Transverse colon (tissue), 4 donors: ENCODE data around the gene GPR137C. TPM values are rescaled to one million over a fixed set of nuclear protein-coding genes. Genes with fewer than 3 reads are reported as not detected.

Experiments
- DNase-seq: peaks from one replicate; pipeline ENCODE4 v3.0.0-alpha.2; 2019
- H3K27ac ChIP-seq, 4 donors: fragments of 200-600 bp; sonication (generic); 2 replicates each; pipeline ENCODE4 v1.5.1; 2016 to 2018; ENCODE audit warnings: inconsistent platforms in 4 of 4
- H3K27me3 ChIP-seq: fragments of 200-600 bp; sonication (generic); 2 replicates; pipeline ENCODE4 v1.5.1; 2017; ENCODE audit warnings: inconsistent platforms
- H3K36me3 ChIP-seq, 4 donors: fragments of 200-600 bp; sonication (generic); 2 replicates each; pipeline ENCODE4 v1.5.1; 2017 to 2019; ENCODE audit warnings: inconsistent platforms in 4 of 4
- H3K4me1 ChIP-seq, 4 donors: fragments of 200-600 bp; sonication (generic); 2 replicates each; pipeline ENCODE4 v1.5.1; 2017 to 2020; ENCODE audit warnings: inconsistent platforms in 4 of 4
- H3K4me3 ChIP-seq, 4 donors: fragments of 200-600 bp; sonication (generic); 1 replicate in 1 of 4; 2 replicates in 3 of 4; pipeline versions ENCODE4 v1.5.1 to v1.6.1; 2017 to 2019; ENCODE audit warnings: inconsistent platforms in 4 of 4
- H3K9me3 ChIP-seq, 2 donors: fragments of 200-600 bp; sonication (generic); 2 replicates each; pipeline ENCODE4 v1.5.1; 2017 to 2019; ENCODE audit warnings: inconsistent platforms in 2 of 2
- EP300 ChIP-seq: sonication (generic); formaldehyde crosslinking; IDR thresholded peaks from one replicate; pipeline ENCODE4 v1.6.1; 2017; ENCODE audit warnings: antibody characterized with exemption, low read depth
- POLR2A ChIP-seq: fragments of 450-650 bp; IDR thresholded peaks from one replicate; pipeline ENCODE4 v1.6.1; 2016; ENCODE audit warnings: antibody characterized with exemption, mild to moderate bottlenecking, moderate library complexity
- POLR2AphosphoS5 ChIP-seq, 3 donors: sonication (generic); formaldehyde crosslinking; IDR thresholded peaks; one replicate each; pipeline ENCODE4 v1.6.1; 2016; ENCODE audit warnings: antibody characterized with exemption in 3 of 3
- WGBS, 2 donors: methylation state at CpG; one replicate each; pipeline ENCODE4 v1.1.5; 2018; ENCODE audit warnings: low coverage in 1 of 2; 5-methylcytosine and 5-hydroxymethylcytosine counted together
- in situ Hi-C, 4 donors: fragments of 200-750 bp; cut with MboI; loops; one replicate each; pipeline versions ENCODE4 v1.15.0 to v1.15.1; 2017; ENCODE audit warnings: low sequenced_read_pairs in 3 of 4, low pct_ligation_motif_present in 1 of 4, low pct_unique_long_range_greater_than_20kb in 1 of 4
- intact Hi-C: fragments of 100-400 bp; cut with DNase I; formaldehyde crosslinking; loops from one replicate; pipeline ENCODE4 v1.15.1; 2023; ENCODE audit warnings: low total_unique reads
- total RNA-seq, 4 donors: library from RNA; depleted of rRNA; stranded (reverse); fragments of >200 nt; gene quantifications; one replicate each; pipeline ENCODE4 v1.1.0, GENCODE V29; 2016
- TF ChIP-seq, protein P1 (sequence below), 5 experiments: fragments of 200-600 bp in 3 of 5; fragments of 450-650 bp in 2 of 5; sonication (generic) in 3 of 5; IDR thresholded peaks; 1 replicate in 2 of 5; 2 replicates in 3 of 5; pipeline ENCODE4 v1.5.1; 2016 to 2017; ENCODE audit warnings: antibody characterized with exemption in 5 of 5, inconsistent platforms in 3 of 5, mild to moderate bottlenecking in 2 of 5, moderate library complexity in 1 of 5

The GPR137C gene
- total RNA-seq, 4 donors from 2014 or later: 0.27 to 2.6 (median 0.36) TPM

DNA sequence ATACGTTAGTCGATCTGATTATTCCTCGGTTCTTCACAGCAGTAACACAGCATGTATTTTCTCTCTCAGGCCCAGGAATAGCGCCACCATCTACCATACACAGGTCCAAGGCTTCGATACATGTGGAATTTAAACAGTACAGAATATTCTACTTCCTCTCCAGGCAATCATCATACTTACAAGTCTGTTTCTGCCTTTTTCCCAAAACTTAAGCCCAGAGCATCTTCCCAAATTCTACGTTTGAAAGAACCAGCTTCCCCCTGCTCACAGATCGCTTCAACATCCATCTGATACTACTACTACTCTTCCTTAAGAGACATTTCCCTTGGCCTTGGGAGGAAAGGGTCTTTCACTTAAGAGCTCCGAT is 957 bp upstream of the GPR137C start:
- H3K9me3 ChIP-seq: no peaks in the 10 kb centered on the region
- H3K36me3 ChIP-seq: no peaks in the 10 kb centered on the region
- no peak for DNase-seq
- intact Hi-C loops: no loop called here
- in situ Hi-C loops: no loop called here
- peak overlapping the region; percentile 91 to 99 (median 94) for H3K27ac ChIP-seq
- 0 to 2% methylated on average over 8 of the region's 8 CpGs for WGBS, 2 donors
- H3K4me3 ChIP-seq: peak overlapping the region; percentile 67 to 94 (median 82)
- H3K4me1 ChIP-seq: peaks cover 17 to 28% (median 22%) of the 10 kb centered on the region in 4 donors
- no peaks in the 10 kb centered on the region for H3K27me3 ChIP-seq
- TF ChIP-seq POLR2A: no peak
- TF ChIP-seq POLR2AphosphoS5 (IDR thresholded peaks at IDR 0.05): no peak
- TF ChIP-seq, protein P1, sequence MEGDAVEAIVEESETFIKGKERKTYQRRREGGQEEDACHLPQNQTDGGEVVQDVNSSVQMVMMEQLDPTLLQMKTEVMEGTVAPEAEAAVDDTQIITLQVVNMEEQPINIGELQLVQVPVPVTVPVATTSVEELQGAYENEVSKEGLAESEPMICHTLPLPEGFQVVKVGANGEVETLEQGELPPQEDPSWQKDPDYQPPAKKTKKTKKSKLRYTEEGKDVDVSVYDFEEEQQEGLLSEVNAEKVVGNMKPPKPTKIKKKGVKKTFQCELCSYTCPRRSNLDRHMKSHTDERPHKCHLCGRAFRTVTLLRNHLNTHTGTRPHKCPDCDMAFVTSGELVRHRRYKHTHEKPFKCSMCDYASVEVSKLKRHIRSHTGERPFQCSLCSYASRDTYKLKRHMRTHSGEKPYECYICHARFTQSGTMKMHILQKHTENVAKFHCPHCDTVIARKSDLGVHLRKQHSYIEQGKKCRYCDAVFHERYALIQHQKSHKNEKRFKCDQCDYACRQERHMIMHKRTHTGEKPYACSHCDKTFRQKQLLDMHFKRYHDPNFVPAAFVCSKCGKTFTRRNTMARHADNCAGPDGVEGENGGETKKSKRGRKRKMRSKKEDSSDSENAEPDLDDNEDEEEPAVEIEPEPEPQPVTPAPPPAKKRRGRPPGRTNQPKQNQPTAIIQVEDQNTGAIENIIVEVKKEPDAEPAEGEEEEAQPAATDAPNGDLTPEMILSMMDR (IDR thresholded peaks at IDR 0.05): peak in 1 of 5 experiments; percentile 5

DNA sequence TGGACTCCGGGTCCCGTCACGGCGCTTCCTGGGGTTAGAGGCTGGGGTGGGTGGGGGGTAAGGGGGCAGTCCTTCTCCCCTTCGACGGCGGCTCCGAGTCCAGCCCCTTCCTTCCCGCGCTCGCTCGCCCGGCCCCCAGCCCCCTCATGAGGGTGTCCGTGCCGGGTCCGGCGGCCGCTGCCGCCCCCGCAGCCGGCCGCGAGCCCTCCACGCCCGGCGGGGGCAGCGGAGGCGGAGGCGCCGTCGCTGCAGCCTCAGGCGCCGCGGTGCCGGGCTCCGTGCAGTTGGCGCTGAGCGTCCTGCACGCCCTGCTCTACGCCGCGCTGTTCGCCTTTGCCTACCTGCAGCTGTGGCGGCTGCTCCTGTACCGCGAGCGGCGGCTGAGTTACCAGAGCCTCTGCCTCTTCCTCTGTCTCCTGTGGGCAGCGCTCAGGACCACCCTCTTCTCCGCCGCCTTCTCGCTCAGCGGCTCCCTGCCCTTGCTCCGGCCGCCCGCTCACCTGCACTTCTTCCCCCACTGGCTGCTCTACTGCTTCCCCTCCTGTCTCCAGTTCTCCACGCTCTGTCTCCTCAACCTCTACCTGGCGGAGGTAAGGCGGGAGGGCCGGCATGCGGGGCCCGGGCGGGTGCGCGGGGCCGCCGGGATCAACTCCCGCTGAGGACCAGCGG is 500 bp downstream of the GPR137C start:
- DNase-seq: peak; percentile 35
- 0% methylated on average over 31 of the region's 69 CpGs; no CpG with 5 or more reads in 1 of the 2 donors for WGBS, 2 donors
- TF ChIP-seq EP300: no peak
- TF ChIP-seq, protein P1 (IDR thresholded peaks at IDR 0.05): no peak
- TF ChIP-seq POLR2A: no peak
- TF ChIP-seq POLR2AphosphoS5 (IDR thresholded peaks at IDR 0.05): no peak
- H3K4me1 ChIP-seq: peaks cover 17 to 28% (median 22%) of the 10 kb centered on the region in 4 donors
- intact Hi-C loops: no loop called here
- no peaks in the 10 kb centered on the region for H3K9me3 ChIP-seq
- in situ Hi-C loops: no loop called here
- H3K36me3 ChIP-seq: no peaks in the 10 kb centered on the region
- H3K4me3 ChIP-seq: peak overlapping the region; percentile 76 to 83 (median 78)
- no peaks in the 10 kb centered on the region for H3K27me3 ChIP-seq
- H3K27ac ChIP-seq: peak overlapping the region; percentile 91 to 99 (median 94)

DNA sequence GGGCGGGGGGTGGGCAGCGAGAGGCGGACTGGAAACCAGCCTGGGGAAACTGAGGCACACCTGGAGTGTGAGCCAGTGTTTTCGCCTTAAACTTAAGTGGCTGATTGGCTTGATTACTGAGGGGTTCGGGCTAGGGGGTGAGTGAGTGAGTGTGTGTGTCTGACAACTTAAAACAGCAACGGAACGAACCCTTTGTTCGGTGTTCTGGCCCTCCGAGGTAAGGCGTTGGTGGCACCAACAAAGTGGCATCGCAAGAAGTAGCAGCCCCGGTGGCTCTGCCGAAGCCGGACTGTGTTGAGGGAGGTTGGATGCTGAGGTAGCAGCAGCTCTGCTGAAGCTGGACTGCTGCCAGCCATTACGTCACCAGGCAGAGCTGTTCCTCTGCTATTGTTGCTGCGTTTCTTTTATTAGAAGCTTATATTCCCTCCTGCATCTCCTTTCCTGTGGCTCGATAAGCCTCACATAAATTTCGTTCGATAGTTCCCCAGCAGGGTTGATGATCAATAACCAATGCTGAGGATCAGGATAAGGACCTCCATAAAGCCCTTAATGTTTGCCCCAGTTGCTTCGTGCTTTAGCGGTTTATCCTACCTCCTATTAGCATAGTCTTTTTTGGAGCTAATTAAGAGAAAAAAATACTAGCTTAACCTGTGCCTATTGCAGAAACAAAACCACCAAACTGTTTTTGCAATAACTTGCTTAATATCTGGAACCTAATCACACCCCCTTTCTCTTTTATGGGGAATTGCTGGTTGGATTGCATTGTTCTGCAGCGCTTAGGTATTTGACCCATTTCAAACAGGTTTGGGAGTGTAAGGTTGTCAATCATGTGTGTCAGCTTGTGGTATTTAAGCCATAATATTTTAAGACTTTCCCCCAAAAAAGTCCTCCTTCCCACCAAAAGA is 1.3 kb downstream of the GPR137C start:
- in situ Hi-C loops: no loop called here
- no peaks in the 10 kb centered on the region for H3K9me3 ChIP-seq
- H3K27me3 ChIP-seq: no peaks in the 10 kb centered on the region
- peak overlapping the region; percentile 91 to 99 (median 94) for H3K27ac ChIP-seq
- TF ChIP-seq POLR2A: peak; percentile 40
- TF ChIP-seq EP300: no peak
- TF ChIP-seq, protein P1 (IDR thresholded peaks at IDR 0.05): peak in 1 of 5 experiments; percentile 8
- peak; percentile 53 to 79 (median 78) for TF ChIP-seq POLR2AphosphoS5 (IDR thresholded peaks at IDR 0.05)
- DNase-seq: peak; percentile 91
- H3K4me1 ChIP-seq: peaks cover 17 to 28% (median 22%) of the 10 kb centered on the region in 4 donors
- intact Hi-C loops: no loop called here
- H3K4me3 ChIP-seq: peak overlapping the region; percentile 76 to 83 (median 78)
- WGBS, 2 donors: 7 to 27% methylated on average over 2 to 21 of the region's 22 CpGs
- no peaks in the 10 kb centered on the region for H3K36me3 ChIP-seq

DNA sequence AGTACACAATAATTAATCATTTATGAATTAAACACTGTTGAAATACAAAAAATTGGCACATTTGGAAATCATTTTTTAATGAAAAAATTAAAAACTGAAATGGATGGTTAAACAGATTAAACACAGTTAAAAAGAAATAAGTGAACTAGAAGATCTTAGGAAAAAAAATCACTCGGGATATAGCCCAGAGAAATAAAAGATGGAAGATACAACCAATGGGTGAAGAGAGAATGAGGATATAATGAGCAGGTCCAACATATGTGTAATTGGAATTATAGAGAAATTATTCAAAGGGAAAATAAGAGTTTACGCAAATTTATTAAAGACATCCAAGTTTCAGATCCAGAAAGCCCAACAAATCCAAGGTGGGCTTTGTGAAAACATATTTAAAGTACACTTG is 6.1 kb downstream of the GPR137C start:
- H3K4me1 ChIP-seq: peaks cover under 1 to 10% (median 5%) of the 10 kb centered on the region in 4 donors
- DNase-seq: no peak
- H3K4me3 ChIP-seq: no peak overlapping the region
- in situ Hi-C loops: no loop called here
- intact Hi-C loops: no loop called here
- H3K27ac ChIP-seq: no peak overlapping the region
- no peak for TF ChIP-seq POLR2AphosphoS5 (IDR thresholded peaks at IDR 0.05)
- no peak for TF ChIP-seq EP300
- TF ChIP-seq, protein P1 (IDR thresholded peaks at IDR 0.05): no peak
- TF ChIP-seq POLR2A: no peak
- 92 to 94% methylated on average over 2 of the region's 2 CpGs for WGBS, 2 donors
- H3K27me3 ChIP-seq: no peaks in the 10 kb centered on the region
- H3K9me3 ChIP-seq: no peaks in the 10 kb centered on the region
- H3K36me3 ChIP-seq: no peaks in the 10 kb centered on the region
